ENCODE data around the gene SMG1.
"Not testable (repeated sequence)": the region's sequence is repeated elsewhere in the genome, so short reads cannot be mapped to it uniquely, and the experiment has no call there.

Gene SMG1

GRCh38 chr16:18759598-18760520 is 166.3 kb downstream of the SMG1 start:
- DNase-seq (ENCODE audit: low read depth), result peak; percentile 16

GRCh38 chr16:18757960-18758660 is 168.1 kb downstream of the SMG1 start:
- not testable (repeated sequence) for DNase-seq (ENCODE audit: low read depth)

GRCh38 chr16:18756639-18757038 is 169.6 kb downstream of the SMG1 start:
- not testable (repeated sequence) for DNase-seq (ENCODE audit: low read depth)

Measured in activated gamma-delta T cell treated with anti-CD3 and anti-CD28 coated beads, Interleukin-2, amount 50 U/mL, for 16 hours (primary cell).